Bronchial epithelial cell (primary cell): ENCODE measurements around the gene BCAS3. TPM values are rescaled to one million over a fixed set of nuclear protein-coding genes. Genes with fewer than 3 reads are reported as not detected.
"Not testable (repeated sequence)": the region's sequence is repeated elsewhere in the genome, so short reads cannot be mapped to it uniquely, and the experiment has no call there.

Experiments used
- DNase-seq: peaks from one replicate; pipeline ENCODE4 v3.0.0-alpha.2; 2010; ENCODE audit warnings: low read depth
- FAIRE-seq: peaks from 2 replicates; lab custom pipeline; 2011; peaks lifted over from hg19 to GRCh38; lab: Jason Lieb, UNC
- H3K27me3 ChIP-seq: 2 replicates; pipeline ENCODE4 v1.5.1; 2011; ENCODE audit warnings: low read length; ENCODE audit not compliant: control insufficient read depth, insufficient read depth
- H3K36me3 ChIP-seq: 2 replicates; pipeline ENCODE4 v1.5.1; 2011; ENCODE audit warnings: low read length; ENCODE audit not compliant: control insufficient read depth, insufficient read depth
- H3K4me3 ChIP-seq: 2 replicates; pipeline ENCODE4 v1.5.1; 2011; ENCODE audit warnings: mild to moderate bottlenecking, low read depth, low read length, control low read depth
- CTCF ChIP-seq: IDR thresholded peaks from 2 replicates; pipeline ENCODE4 v1.5.1; 2011; ENCODE audit warnings: mild to moderate bottlenecking, moderate library complexity, low read length, control low read depth, inconsistent platforms; ENCODE audit not compliant: insufficient read depth, severe bottlenecking
- total RNA-seq: library from RNA; depleted of rRNA; stranded (reverse); fragments of >200 nt; gene quantifications from 2 replicates; pipeline ENCODE4 v1.2.1, GENCODE V29; 2014

The BCAS3 gene
- total RNA-seq, 1 donor from 2014 or later: 10.3 TPM

DNA sequence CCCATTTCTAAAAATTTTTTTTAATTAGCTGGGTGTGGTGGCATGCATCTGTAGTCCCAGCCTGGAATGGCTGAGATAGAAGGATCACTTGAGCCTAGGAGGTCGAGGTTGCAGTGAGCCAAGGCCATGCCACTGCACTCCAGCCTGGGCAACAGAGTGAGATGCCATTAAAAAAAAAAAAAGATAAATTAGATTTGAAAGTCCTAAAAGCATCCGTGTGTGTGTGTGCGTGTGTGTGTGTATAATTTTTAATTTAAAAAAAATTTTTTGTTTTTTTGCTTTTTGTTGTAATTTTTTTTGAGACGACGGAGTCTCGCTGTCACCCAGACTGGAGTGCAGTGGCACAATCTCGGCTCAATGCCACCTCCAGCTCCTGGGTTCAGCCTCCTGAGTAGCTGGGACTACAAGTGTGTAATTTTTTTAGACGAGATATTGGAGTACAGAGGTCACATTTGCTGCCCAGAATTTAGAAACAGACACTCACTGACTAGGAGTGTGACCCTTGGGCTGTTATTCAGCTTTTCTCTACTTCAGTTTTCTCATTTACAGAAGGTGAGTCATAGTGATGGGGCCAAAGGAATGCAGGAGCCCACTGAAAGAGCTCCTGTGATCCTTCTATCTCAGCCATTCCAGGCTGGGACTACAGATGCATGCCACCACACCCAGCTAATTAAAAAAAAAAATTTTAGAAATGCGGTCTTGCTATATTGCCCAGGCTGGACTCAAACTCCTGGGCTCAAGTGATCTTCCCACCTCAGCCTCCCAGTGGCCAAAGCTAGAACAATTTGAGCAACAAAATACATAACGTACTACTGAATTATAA, 749.0 kb downstream of the BCAS3 start:
- TF ChIP-seq CTCF: no peak
- FAIRE-seq: no peak
- peaks cover 2% of the 10 kb centered on the region for H3K27me3 ChIP-seq
- no peaks in the 10 kb centered on the region for H3K36me3 ChIP-seq
- DNase-seq: no peak
- no peak overlapping the region for H3K4me3 ChIP-seq

GRCh38 chr17:61427567-61427966, 749.9 kb downstream of the BCAS3 start:
- H3K36me3 ChIP-seq: no peaks in the 10 kb centered on the region
- no peak for FAIRE-seq
- TF ChIP-seq CTCF: no peak
- peaks cover 2% of the 10 kb centered on the region for H3K27me3 ChIP-seq
- DNase-seq: no peak
- H3K4me3 ChIP-seq: no peak overlapping the region

DNA sequence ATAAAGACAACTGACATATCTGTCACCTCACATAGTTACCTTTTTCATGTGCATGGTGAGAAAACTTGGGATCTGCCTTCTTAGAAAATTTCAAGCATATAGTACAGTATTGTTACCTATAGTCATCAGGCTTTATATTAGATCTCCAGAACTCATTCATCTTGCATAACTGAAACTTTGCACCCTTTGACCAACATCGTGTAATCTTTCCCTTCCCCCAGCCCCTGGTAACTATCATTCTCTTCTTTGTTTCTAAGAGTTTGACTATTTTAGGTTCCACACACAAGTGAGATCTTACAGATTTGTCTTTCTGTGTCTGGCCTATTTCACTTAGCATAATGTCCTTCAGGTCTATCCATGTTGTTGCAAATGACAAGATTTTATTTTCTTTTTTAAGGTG, 751.6 kb downstream of the BCAS3 start:
- H3K27me3 ChIP-seq: no peaks in the 10 kb centered on the region
- no peaks in the 10 kb centered on the region for H3K36me3 ChIP-seq
- no peak for FAIRE-seq
- no peak overlapping the region for H3K4me3 ChIP-seq
- no peak for DNase-seq
- no peak for TF ChIP-seq CTCF

- not testable (repeated sequence) for FAIRE-seq, H3K36me3 ChIP-seq, H3K4me3 ChIP-seq, H3K27me3 ChIP-seq, DNase-seq
These were observed 752.2 kb downstream of the BCAS3 start for GRCh38 chr17:61429831-61430230.

DNA sequence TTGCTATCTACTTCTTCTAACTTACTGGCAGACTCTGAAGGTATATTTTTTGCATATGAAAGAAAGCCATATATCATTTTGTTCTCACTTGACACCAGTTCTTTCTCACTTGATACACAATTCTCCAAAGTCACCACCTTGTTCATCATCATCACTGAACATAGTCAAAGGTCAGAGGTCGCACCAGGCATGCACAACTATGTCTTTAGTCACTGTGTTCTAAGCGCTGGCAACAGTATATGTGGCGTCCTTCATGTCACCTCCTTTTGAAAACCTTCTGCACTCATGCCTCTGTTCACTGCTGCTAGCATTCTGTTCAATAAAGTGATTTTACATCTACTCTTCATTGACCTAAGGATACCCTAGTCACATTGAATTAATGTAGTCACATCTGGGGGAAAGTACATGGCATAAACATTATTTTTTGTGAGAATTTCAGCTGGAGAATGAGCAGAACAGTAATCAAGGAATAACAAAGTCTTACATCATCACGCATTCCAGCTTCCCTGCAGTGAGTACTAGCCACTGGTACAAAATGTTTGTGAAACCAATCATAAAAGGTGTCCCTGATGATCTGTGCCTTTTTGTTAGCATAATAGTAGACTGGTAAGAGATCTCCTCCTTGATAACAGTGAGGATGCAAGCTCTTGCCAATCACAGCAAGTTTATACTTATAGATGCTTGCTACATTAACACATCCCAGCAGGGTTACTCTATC, 754.1 kb downstream of the BCAS3 start:
- no peaks in the 10 kb centered on the region for H3K36me3 ChIP-seq
- DNase-seq (no peak), FAIRE-seq (no peak)
- H3K4me3 ChIP-seq: no peak overlapping the region
- no peak for TF ChIP-seq CTCF
- H3K27me3 ChIP-seq: no peaks in the 10 kb centered on the region

GRCh38 chr17:61436273-61436672, 758.6 kb downstream of the BCAS3 start:
- TF ChIP-seq CTCF: no peak
- FAIRE-seq: no peak
- Histone ChIP-seq H3K36me3 (no peaks in the 10 kb centered on the region), H3K4me3 (no peak overlapping the region), H3K27me3 (peaks cover 7% of the 10 kb centered on the region)
- DNase-seq: no peak
